ENCODE data around the gene TRIM56.
"Not testable (repeated sequence)": the region's sequence is repeated elsewhere in the genome, so short reads cannot be mapped to it uniquely, and the experiment has no call there.

The TRIM56 gene

GRCh38 chr7:101113836-101114235, 28.6 kb downstream of the TRIM56 start:
- no peak for DNase-seq

GRCh38 chr7:101114492-101114891, 29.2 kb downstream of the TRIM56 start:
- no peak for DNase-seq

GRCh38 chr7:101115215-101115614, 29.9 kb downstream of the TRIM56 start:
- no peak for DNase-seq

- DNase-seq, result no peak
Measured at GRCh38 chr7:101116898-101117297, 31.6 kb downstream of the TRIM56 start.

DNA sequence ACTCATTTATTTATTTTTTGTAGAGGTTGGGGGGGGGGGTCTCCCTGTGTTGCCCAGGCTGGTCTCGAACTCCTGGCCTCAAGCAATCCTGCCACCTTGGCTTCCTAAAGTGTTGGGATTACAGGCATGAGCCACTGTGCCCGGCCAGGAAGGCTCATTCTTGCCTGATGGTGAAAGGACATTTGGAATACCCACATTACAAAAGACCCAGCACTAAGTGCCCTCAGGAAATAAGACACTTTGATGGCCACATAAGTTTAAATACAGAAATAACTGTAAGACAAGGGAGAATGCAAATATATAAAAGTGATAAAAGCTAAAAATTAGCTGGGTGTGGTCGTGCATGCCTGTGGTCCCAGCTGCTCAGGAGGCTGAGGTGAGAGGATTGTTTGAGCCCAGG, 33.6 kb downstream of the TRIM56 start:
- DNase-seq, result no peak

DNA sequence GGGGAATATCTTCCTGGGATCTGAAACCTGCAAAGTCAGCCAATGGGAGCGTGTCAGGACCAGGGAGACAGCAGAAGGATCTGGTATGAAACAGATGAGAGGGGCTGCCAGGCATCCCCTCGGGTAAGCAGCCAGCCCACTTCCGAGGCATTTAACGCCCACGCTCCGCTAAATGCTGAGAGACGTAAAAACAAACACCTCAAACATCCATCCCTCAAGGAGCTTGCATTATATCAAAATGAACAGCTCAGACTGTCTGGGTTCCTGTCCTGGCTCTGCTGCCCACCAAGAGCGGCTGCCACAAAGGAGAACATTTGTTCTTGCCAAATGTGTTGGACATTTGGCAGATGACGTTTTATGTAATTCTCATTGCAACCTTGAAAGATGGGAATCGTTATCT, 34.6 kb downstream of the TRIM56 start:
- DNase-seq, result no peak

DNA sequence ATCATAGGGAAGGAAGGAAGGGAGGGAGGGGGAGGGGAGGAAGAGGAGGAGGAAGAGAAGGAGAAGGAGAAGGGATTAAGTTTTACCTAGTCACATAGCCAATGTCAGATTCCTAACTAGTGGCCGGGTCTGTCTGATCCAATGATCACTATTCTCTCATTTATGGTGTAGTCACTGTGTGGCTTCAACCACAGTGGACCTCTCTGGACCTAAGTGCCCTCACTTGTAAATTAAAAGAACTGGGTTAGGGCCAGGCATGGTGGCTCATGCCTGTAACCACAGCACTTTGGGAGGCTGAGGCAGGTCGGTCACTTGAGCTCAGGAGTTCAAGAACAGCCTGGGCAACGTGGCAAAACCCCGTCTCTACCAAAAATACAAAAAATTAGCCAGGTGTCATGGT, 35.0 kb downstream of the TRIM56 start:
- no peak for DNase-seq

GRCh38 chr7:101121631-101121990, 36.3 kb downstream of the TRIM56 start:
- DNase-seq, result not testable (repeated sequence)

DNA sequence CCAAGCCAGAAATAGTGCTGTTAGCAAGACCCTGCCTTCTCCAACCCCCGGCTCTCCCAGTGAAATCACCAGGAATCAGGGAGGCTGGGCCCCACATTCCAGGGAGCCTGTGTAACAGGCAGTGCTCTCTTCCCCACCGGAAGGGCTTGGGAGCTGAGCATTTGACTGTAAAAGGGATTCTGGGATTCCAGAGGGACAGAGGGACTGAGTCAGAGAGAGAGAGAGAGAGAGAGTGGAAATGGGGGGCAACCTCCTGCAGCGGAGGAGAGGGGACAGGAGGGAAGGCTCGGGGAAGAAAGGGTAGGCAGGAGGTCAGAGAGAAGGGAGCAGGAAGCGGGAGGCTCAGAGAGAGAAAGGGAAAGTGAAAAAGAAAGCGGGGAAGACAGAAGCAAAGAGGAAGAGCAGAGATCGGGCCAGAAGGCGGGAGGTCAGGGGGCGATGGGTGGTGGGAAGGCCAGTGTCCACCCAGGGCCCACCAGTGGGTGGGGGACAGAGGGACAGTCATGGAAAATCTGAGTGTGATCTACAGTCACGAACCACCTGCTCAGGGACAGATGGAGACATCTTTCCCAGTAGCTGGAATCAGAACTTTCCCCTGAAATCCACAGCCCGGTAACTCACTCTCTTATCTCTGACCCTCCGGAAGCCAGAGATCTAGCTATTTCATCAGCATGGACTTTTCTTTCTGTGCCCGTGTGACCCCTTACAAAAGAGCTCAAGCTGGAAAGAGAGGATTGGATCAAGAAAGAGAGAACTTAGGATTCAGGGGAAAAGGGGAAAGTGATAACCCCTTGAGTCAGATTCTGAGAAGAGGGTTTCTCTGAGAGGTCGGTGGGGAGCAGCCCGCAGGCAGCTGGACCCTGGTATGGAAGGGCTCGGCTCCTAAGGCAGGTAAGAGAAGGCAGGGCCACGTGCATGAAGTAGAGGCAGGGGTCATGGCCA, 37.0 kb downstream of the TRIM56 start:
- DNase-seq, result peak; percentile 97

DNA sequence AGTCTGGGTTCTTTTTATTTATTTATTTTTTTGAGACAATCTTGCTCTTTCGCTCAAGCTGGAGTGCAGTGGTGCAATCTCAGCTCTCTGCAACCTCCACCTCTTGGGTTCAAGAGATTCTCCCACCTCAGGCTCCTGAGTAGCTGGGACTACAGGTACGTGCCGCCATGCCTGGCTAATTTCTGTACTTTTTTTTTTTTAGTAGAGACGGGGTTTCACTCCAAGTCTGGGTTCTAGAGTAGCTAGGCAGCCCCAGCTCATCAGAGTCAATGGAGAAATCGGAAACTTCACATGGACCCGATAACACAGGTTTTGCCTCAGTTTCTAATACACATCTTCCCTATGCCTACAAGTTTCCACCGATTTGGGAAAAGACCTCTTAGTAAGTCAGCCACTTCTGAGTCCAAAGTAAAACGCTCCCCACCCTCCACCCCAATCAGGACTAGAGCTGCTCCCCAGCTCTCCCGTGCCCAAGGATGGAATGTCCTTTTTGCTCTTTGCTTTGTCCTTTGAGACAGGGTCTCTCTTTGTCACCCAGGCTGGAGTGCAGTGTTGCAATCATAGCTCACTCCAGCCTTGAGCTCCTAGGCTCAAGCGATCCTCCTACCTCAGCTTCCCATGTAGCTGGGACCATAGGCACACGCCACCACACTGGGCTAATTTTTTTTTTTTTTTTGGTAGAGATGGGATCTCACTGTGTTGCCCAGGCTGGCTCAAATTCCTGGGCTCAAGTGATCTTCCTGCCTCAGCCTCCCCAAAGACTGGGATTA, 37.8 kb downstream of the TRIM56 start:
- no peak for DNase-seq

DNA sequence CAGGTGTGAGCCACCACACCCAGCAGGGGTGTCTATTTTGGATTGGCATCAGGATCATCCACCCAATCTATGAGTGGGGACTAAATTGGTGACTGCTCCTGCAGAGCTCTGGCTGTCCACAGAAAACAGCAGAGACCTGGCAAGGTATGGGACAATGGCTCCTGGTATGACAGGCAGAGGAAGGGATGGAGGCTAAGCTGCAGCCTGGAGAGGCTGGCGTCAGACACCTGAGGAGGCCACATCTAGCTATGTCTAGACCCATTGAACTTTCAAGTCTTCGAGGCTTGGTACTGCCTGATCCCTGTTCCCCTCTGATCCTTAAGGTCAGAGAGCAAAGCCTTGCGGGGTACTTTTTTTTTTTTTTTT, 38.4 kb downstream of the TRIM56 start:
- DNase-seq, result no peak

DNA sequence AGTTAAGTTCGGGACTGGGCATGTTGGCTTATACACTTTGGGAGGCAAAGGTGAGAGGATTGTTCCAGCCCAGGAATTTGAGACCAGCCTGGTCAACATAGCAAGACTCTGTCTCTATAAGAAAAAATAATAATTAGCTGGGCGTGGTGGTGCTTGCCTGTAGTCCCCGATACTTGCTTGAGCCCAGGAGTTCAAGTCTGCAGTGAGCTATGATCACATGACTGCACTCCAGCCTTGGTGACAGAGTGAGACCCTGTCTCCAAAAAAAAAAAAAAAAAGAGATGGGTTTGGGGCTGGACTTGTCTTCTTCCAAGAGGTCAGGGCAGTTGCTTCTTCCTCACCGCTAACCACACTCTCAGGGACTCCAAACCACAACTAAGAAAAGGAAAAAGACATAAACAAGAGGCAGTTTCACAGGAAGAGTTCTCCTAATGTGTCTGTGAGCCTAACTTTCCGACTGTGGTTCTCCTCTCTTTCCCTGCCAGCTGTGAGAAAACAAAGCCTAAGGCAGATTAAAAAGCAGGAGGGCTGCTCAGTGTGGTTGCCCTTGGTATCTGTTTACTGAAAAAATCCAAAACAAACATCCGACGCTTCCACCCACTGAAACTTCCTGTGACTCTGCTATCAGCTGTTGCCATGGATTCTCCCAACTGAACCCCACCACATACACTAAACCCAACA, 39.2 kb downstream of the TRIM56 start:
- peak; percentile 80 for DNase-seq

GRCh38 chr7:101125989-101126650, 40.8 kb downstream of the TRIM56 start:
- peak; percentile 95 for DNase-seq

GRCh38 chr7:101126651-101127459, 41.6 kb downstream of the TRIM56 start, which contains the start of gene SERPINE1:
TSS of gene SERPINE1 (plus strand) at chr7:101127104. CDS start at chr7:101128394, 1,290 bp downstream.
- DNase-seq, result peak; percentile 99

GRCh38 chr7:101127460-101128039, 42.3 kb downstream of the TRIM56 start:
- DNase-seq, result no peak

DNA sequence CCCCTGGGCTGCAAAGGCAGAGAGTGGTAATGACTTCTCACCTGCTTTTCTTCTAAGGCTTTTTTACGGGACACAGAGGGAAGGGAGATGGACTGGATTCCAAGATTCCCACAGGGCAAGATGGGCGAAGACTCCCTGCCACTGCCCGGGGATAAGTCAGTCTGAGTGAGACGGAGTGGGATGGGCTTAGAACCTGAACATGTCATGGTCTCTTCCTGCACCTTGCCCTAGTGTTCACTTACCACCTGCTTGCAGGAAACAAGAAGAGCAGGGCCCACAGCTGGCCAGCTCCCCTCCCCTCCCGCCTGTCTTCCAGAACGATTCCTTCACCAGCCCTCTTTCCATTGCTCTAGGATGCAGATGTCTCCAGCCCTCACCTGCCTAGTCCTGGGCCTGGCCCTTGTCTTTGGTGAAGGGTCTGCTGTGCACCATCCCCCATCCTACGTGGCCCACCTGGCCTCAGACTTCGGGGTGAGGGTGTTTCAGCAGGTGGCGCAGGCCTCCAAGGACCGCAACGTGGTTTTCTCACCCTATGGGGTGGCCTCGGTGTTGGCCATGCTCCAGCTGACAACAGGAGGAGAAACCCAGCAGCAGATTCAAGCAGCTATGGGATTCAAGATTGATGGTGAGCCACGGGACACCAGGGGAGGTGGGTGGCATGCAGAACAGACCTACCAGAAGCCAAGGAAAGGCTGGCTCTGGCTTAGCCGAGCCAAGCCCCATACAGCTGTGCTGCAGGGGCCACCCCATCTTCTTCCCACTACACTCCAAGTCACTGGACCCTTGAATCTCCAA, 43.0 kb downstream of the TRIM56 start:
- DNase-seq, result no peak

DNA sequence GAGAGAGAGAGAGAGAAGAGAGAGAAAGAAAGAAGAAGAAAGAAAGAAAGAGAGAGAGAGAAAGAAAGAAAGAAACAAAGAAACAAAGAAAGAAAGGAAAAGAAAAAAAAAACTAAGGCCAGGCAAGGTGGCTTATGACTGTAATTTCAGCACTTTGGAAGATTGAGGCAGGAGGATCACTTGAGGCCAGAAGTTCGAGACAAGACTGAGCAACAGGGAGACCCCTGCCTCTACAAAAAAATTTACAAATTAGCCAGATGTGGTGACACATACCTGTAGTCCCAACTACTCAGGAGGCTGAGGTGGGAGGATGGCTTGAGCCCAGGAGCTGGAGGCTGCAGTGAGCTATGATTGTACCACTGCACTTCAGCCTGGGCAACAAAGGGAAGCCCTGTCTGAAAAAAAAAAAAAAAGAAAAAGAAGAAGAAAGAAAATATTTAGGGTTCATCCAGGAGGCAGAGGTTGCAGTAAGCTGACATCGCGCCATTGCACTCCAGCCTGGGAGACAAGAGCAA, 44.4 kb downstream of the TRIM56 start:
- no peak for DNase-seq

DNA sequence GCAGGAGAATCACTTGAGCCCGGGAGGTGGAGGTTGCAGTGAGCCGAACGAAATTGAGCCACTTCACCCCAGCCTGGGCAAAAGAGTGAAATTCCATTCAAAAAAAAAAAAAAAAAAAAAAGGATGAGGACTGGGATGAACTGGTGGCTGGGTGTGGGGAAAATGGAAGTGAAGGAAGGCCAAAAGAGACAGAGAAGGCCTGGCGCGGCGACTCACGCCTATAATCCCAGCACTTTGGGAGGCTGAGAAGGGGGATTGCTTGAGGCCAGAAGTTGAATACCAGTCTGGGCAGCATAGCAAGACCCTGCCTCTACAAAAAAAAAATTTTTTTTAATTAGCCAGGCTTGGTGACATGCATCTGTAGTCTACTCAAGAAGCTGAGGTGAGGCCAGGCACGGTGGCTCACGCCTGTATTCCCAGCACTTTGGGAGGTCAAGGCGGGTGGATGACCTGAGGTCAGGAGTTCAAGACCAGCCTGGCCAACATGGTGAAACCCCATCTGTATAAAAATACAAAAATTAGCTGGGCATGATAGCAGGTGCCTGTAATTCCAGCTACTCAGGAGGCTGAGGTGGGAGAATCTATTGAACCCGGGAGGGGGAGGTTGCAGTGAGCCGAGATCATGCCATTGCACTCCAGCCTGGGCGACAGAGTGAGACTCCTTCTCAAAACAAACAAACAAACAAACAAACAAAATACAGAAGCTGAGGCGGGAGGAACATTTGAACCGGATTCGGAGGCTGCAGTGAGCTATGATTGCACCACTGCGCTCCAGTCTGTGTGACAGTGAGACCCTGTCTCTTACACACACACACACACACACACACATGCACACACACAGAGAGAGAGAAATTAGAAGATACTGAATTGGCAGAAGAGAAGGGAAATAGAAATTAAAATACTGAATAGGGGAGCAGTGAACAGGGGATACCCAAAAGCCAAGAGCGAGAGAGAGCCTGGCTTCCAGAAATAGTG, 47.6 kb downstream of the TRIM56 start:
- DNase-seq, result not testable (repeated sequence)
